ENCODE measurements around the gene HTR3D. TPM values are rescaled to one million over a fixed set of nuclear protein-coding genes. Genes with fewer than 3 reads are reported as not detected.
A peak's percentile ranks its signal among the peaks of the same experiment; 100 is the strongest.

Gene HTR3D
- total and polyA plus RNA-seq, 2 of the 13 experiments (the other 11 are each of a cell fraction or from before 2014, with no cell fraction given), result not detected

DNA sequence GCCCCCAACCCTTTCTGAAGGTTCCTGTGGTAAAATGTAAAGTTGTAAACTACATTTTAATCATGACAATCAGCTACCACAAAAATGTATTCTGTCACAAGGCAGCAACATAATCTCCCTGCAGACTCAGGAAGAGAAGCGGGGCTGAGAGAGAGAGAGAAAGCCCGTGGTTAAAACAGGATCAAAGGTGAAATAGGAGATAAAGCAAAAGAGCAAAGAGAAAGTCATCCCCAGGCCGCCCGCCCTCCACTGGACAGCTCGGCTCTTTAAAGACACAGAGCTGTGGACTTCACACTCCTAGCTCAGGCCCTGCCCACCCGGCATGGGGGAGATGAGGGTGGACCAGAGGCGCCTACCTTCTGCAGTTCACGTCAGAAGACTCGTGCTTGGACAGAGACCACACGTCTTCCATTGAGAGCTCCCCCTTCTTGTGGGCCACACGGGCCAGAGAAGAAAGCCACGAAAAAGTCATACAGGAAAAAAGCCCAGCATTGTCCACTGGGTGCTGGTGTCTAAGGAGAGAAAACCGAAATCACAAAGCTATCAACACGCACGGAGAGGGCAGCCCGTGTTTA lies 43.2 kb upstream of the HTR3D start (continued):
- TF ChIP-seq, protein P1, sequence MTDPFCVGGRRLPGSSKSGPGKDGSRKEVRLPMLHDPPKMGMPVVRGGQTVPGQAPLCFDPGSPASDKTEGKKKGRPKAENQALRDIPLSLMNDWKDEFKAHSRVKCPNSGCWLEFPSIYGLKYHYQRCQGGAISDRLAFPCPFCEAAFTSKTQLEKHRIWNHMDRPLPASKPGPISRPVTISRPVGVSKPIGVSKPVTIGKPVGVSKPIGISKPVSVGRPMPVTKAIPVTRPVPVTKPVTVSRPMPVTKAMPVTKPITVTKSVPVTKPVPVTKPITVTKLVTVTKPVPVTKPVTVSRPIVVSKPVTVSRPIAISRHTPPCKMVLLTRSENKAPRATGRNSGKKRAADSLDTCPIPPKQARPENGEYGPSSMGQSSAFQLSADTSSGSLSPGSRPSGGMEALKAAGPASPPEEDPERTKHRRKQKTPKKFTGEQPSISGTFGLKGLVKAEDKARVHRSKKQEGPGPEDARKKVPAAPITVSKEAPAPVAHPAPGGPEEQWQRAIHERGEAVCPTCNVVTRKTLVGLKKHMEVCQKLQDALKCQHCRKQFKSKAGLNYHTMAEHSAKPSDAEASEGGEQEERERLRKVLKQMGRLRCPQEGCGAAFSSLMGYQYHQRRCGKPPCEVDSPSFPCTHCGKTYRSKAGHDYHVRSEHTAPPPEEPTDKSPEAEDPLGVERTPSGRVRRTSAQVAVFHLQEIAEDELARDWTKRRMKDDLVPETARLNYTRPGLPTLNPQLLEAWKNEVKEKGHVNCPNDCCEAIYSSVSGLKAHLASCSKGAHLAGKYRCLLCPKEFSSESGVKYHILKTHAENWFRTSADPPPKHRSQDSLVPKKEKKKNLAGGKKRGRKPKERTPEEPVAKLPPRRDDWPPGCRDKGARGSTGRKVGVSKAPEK (CRISPR knock-in tag; IDR thresholded peaks at IDR 0.05; ENCODE audit: borderline replicate concordance), result no peak
- no peak for TF ChIP-seq WIZ (CRISPR knock-in tag; IDR thresholded peaks at IDR 0.05)
- no peak for TF ChIP-seq JUND (CRISPR knock-in tag; IDR thresholded peaks at IDR 0.05)
- peak; percentile 59; the same call in 1 of the 2 replicates for TF ChIP-seq ZNF331 (CRISPR knock-in tag; IDR thresholded peaks at IDR 0.05)
- TF ChIP-seq, protein P2, sequence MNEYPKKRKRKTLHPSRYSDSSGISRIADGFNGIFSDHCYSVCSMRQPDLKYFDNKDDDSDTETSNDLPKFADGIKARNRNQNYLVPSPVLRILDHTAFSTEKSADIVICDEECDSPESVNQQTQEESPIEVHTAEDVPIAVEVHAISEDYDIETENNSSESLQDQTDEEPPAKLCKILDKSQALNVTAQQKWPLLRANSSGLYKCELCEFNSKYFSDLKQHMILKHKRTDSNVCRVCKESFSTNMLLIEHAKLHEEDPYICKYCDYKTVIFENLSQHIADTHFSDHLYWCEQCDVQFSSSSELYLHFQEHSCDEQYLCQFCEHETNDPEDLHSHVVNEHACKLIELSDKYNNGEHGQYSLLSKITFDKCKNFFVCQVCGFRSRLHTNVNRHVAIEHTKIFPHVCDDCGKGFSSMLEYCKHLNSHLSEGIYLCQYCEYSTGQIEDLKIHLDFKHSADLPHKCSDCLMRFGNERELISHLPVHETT (CRISPR knock-in tag; conservative IDR thresholded peaks at IDR 0.05), result 0 out of 2 replicates have a peak, but pooled peaks have one; percentile 20
- TF ChIP-seq ZNF724P (CRISPR knock-in tag; IDR thresholded peaks at IDR 0.05; ENCODE audit: borderline replicate concordance), result no peak
- TF ChIP-seq, protein P3, sequence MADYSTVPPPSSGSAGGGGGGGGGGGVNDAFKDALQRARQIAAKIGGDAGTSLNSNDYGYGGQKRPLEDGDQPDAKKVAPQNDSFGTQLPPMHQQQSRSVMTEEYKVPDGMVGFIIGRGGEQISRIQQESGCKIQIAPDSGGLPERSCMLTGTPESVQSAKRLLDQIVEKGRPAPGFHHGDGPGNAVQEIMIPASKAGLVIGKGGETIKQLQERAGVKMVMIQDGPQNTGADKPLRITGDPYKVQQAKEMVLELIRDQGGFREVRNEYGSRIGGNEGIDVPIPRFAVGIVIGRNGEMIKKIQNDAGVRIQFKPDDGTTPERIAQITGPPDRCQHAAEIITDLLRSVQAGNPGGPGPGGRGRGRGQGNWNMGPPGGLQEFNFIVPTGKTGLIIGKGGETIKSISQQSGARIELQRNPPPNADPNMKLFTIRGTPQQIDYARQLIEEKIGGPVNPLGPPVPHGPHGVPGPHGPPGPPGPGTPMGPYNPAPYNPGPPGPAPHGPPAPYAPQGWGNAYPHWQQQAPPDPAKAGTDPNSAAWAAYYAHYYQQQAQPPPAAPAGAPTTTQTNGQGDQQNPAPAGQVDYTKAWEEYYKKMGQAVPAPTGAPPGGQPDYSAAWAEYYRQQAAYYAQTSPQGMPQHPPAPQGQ (CRISPR knock-in tag; IDR thresholded peaks at IDR 0.05; ENCODE audit: borderline replicate concordance), result no peak
- TF ChIP-seq ZNF598 (CRISPR knock-in tag; IDR thresholded peaks at IDR 0.05; ENCODE audit: borderline replicate concordance), result no peak
- no peak for TF ChIP-seq SKI (IDR thresholded peaks at IDR 0.05; ENCODE audit: partially characterized antibody)
- TF ChIP-seq NR2F2 (IDR thresholded peaks at IDR 0.05; ENCODE audit: borderline replicate concordance, low read depth), result no peak
- TF ChIP-seq POGZ (CRISPR knock-in tag; IDR thresholded peaks at IDR 0.05), result peak; percentile 56; the same call in 1 of the 2 replicates
- no peak for TF ChIP-seq MBD4 (IDR thresholded peaks at IDR 0.05; ENCODE audit: borderline replicate concordance, low read length)
- no peak for TF ChIP-seq CC2D1A (CRISPR knock-in tag; IDR thresholded peaks at IDR 0.05)
- no peak for TF ChIP-seq SRF (IDR thresholded peaks at IDR 0.05; ENCODE audit: low read depth, low read length)
- TF ChIP-seq ZNF232 (CRISPR knock-in tag; IDR thresholded peaks at IDR 0.05; ENCODE audit: borderline replicate concordance), result no peak; the same call in 1 of the 2 replicates
- TF ChIP-seq, protein P4, sequence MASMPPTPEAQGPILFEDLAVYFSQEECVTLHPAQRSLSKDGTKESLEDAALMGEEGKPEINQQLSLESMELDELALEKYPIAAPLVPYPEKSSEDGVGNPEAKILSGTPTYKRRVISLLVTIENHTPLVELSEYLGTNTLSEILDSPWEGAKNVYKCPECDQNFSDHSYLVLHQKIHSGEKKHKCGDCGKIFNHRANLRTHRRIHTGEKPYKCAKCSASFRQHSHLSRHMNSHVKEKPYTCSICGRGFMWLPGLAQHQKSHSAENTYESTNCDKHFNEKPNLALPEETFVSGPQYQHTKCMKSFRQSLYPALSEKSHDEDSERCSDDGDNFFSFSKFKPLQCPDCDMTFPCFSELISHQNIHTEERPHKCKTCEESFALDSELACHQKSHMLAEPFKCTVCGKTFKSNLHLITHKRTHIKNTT (CRISPR knock-in tag; IDR thresholded peaks at IDR 0.05), result no peak
- peak; percentile 50; the same call in 1 of the 2 replicates for TF ChIP-seq ZSCAN25 (CRISPR knock-in tag; IDR thresholded peaks at IDR 0.05)
- TF ChIP-seq, protein P5, sequence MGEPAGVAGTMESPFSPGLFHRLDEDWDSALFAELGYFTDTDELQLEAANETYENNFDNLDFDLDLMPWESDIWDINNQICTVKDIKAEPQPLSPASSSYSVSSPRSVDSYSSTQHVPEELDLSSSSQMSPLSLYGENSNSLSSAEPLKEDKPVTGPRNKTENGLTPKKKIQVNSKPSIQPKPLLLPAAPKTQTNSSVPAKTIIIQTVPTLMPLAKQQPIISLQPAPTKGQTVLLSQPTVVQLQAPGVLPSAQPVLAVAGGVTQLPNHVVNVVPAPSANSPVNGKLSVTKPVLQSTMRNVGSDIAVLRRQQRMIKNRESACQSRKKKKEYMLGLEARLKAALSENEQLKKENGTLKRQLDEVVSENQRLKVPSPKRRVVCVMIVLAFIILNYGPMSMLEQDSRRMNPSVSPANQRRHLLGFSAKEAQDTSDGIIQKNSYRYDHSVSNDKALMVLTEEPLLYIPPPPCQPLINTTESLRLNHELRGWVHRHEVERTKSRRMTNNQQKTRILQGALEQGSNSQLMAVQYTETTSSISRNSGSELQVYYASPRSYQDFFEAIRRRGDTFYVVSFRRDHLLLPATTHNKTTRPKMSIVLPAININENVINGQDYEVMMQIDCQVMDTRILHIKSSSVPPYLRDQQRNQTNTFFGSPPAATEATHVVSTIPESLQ (CRISPR knock-in tag; conservative IDR thresholded peaks at IDR 0.05), result no peak
- no peak for TF ChIP-seq ZNF546 (CRISPR knock-in tag; conservative IDR thresholded peaks at IDR 0.05)
- TF ChIP-seq FOSL2 (CRISPR knock-in tag; IDR thresholded peaks at IDR 0.05), result peak; percentile 57
- no peak for TF ChIP-seq RBM22 (optimal IDR thresholded peaks at IDR 0.05; ENCODE audit: low read length)

Measured in HepG2 (cell line).